ENCODE results near the gene SNX32. TPM values are rescaled to one million over a fixed set of nuclear protein-coding genes. Genes with fewer than 3 reads are reported as not detected.

Gene SNX32
- polyA plus RNA-seq, 1 donor (not counting 4 experiments of a cell fraction or from before 2014, with no cell fraction given): 0.12 TPM

DNA sequence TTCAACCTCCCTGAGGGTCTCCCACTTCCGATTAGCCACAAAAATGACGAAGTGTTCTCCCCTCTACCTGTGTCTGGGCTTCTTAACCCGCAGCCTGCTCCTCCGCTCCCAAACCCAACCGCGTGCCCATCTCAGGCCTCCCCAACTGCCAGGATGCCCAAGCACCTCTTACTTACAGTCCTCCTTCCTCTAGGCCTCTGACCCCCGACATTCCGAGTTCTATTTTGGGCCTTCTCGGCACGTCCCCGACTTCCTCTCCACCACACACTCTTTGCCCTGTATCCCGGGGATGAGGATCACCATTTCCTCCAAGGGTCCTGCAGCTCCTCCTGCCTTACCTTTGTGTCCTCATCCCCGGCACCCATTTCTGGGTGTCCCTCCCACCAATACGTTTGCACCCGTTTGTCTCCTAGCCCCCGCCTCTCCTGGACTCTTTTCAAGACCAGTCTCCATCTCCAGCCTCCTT, 26.1 kb downstream of the SNX32 start:
- H2AFZ ChIP-seq (ENCODE audit: control insufficient read depth, low read length): peak overlapping the region; percentile 77
- H3K9me3 ChIP-seq (ENCODE audit: control insufficient read depth, low read depth, low read length): no peaks in the 10 kb centered on the region
- H3K4me2 ChIP-seq (ENCODE audit: control insufficient read depth, extremely low read depth, insufficient read depth, low read depth, low read length): peak overlapping the region; percentile 92
- DNase-seq (ENCODE audit: low read depth, low spot score): no peak
- H3K36me3 ChIP-seq (ENCODE audit: control insufficient read depth in 2 of 2, extremely low read depth in 1 of 2, insufficient read depth in 2 of 2, low read length in 2 of 2): peaks cover 38 to 50% of the 10 kb centered on the region in 2 experiments
- H3K27ac ChIP-seq (ENCODE audit: control insufficient read depth, insufficient read depth, low read length): peak overlapping the region; percentile 90
- TF ChIP-seq, protein P1, sequence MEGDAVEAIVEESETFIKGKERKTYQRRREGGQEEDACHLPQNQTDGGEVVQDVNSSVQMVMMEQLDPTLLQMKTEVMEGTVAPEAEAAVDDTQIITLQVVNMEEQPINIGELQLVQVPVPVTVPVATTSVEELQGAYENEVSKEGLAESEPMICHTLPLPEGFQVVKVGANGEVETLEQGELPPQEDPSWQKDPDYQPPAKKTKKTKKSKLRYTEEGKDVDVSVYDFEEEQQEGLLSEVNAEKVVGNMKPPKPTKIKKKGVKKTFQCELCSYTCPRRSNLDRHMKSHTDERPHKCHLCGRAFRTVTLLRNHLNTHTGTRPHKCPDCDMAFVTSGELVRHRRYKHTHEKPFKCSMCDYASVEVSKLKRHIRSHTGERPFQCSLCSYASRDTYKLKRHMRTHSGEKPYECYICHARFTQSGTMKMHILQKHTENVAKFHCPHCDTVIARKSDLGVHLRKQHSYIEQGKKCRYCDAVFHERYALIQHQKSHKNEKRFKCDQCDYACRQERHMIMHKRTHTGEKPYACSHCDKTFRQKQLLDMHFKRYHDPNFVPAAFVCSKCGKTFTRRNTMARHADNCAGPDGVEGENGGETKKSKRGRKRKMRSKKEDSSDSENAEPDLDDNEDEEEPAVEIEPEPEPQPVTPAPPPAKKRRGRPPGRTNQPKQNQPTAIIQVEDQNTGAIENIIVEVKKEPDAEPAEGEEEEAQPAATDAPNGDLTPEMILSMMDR (optimal IDR thresholded peaks at IDR 0.05 in 1 of 3, IDR thresholded peaks at IDR 0.05 in 1 of 3, conservative IDR thresholded peaks at IDR 0.05 in 1 of 3; ENCODE audit: extremely low read depth in 1 of 3, insufficient read depth in 2 of 3, low read length in 3 of 3): no peak
- no peak for TF ChIP-seq EZH2 (IDR thresholded peaks at IDR 0.05; ENCODE audit: low read length)
- peaks cover 32% of the 10 kb centered on the region for H3K4me1 ChIP-seq (ENCODE audit: control insufficient read depth, extremely low read depth, insufficient read depth, low read length)
- H3K79me2 ChIP-seq (ENCODE audit: control insufficient read depth, insufficient read depth, low read length): peaks cover 60% of the 10 kb centered on the region
- H3K4me3 ChIP-seq (ENCODE audit: control insufficient read depth in 2 of 3, extremely low read depth in 1 of 3, insufficient read depth in 2 of 3, low read depth in 1 of 3, low read length in 3 of 3): peak overlapping the region; percentile 83 to 96 (median 91)
- peaks cover 7% of the 10 kb centered on the region for H3K9me1 ChIP-seq (ENCODE audit: control insufficient read depth, extremely low read depth, insufficient read depth, low read length)
- dilution Hi-C loops (cut with MboI; ENCODE audit: extremely low pct_ligation_motif_present, low sequenced_read_pairs): no loop called here
- no peaks in the 10 kb centered on the region for H3K27me3 ChIP-seq (ENCODE audit: control insufficient read depth, extremely low read depth, insufficient read depth, low read length)
- H4K20me1 ChIP-seq (ENCODE audit: control insufficient read depth, extremely low read depth, insufficient read depth, low read length): peaks cover 25% of the 10 kb centered on the region
- no peak for FAIRE-seq
- peak overlapping the region; percentile 83 for H3K9ac ChIP-seq (ENCODE audit: control insufficient read depth, extremely low read depth, insufficient read depth, low read length)

DNA sequence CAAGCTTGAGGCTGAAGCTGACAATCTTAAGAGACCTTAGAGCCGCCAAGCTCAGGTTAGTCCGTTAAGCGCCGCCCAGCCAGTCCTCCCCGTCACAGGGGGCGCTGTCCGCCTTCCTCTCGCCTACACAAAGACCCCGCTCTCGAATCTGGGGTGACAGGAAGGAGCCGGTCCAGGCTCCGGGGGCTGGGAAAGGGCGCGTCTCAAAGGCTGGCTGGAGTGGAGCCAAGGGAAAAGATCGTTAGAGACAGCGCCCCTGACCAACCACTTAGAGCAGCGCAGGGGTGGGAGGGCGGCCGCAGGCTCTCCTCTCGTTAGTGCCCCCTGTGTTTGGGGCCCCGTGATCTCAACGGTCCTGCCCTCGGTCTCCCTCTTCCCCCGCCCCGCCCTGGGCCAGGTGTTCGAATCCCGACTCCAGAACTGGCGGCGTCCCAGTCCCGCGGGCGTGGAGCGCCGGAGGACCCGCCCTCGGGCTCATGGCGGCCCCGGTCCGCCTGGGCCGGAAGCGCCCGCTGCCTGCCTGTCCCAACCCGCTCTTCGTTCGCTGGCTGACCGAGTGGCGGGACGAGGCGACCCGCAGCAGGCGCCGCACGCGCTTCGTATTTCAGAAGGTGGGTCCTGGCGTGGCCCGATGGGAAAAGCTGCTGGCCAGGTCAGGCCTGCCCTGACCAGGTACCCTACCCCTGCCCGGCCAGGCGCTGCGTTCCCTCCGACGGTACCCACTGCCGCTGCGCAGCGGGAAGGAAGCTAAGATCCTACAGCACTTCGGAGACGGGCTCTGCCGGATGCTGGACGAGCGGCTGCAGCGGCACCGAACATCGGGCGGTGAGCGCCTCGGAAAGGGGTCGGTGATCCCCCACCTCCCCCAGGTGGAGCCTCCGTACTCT, 26.8 kb downstream of the SNX32 start, which contains the start of gene MUS81:
TSS of gene MUS81 (plus strand) at position 156 of the 887 bp plus-strand sequence. CDS start at position 477, 321 bp downstream.
- no peaks in the 10 kb centered on the region for H3K9me3 ChIP-seq (ENCODE audit: control insufficient read depth, low read depth, low read length)
- dilution Hi-C loops (cut with MboI; ENCODE audit: extremely low pct_ligation_motif_present, low sequenced_read_pairs): no loop called here
- H3K36me3 ChIP-seq (ENCODE audit: control insufficient read depth in 2 of 2, extremely low read depth in 1 of 2, insufficient read depth in 2 of 2, low read length in 2 of 2): peaks cover 38 to 48% of the 10 kb centered on the region in 2 experiments
- DNase-seq (ENCODE audit: low read depth, low spot score) (peak; percentile 94), FAIRE-seq (no peak)
- peak within 1 kb of the TSS; percentile 79 for H2AFZ ChIP-seq (ENCODE audit: control insufficient read depth, low read length)
- peaks cover 18% of the 10 kb centered on the region for H4K20me1 ChIP-seq (ENCODE audit: control insufficient read depth, extremely low read depth, insufficient read depth, low read length)
- no peaks in the 10 kb centered on the region for H3K27me3 ChIP-seq (ENCODE audit: control insufficient read depth, extremely low read depth, insufficient read depth, low read length)
- peaks cover 29% of the 10 kb centered on the region for H3K4me1 ChIP-seq (ENCODE audit: control insufficient read depth, extremely low read depth, insufficient read depth, low read length)
- TF ChIP-seq, protein P1 (optimal IDR thresholded peaks at IDR 0.05 in 1 of 3, IDR thresholded peaks at IDR 0.05 in 1 of 3, conservative IDR thresholded peaks at IDR 0.05 in 1 of 3; ENCODE audit: extremely low read depth in 1 of 3, insufficient read depth in 2 of 3, low read length in 3 of 3): peak; percentile 84 to 92 (median 91)
- no peak for TF ChIP-seq EZH2 (IDR thresholded peaks at IDR 0.05; ENCODE audit: low read length)
- peak within 1 kb of the TSS; percentile 92 for H3K4me2 ChIP-seq (ENCODE audit: control insufficient read depth, extremely low read depth, insufficient read depth, low read depth, low read length)
- peak within 1 kb of the TSS; percentile 83 to 96 (median 91) for H3K4me3 ChIP-seq (ENCODE audit: control insufficient read depth in 2 of 3, extremely low read depth in 1 of 3, insufficient read depth in 2 of 3, low read depth in 1 of 3, low read length in 3 of 3)
- H3K79me2 ChIP-seq (ENCODE audit: control insufficient read depth, insufficient read depth, low read length): peaks cover 53% of the 10 kb centered on the region
- H3K9me1 ChIP-seq (ENCODE audit: control insufficient read depth, extremely low read depth, insufficient read depth, low read length): peaks cover 7% of the 10 kb centered on the region
- H3K27ac ChIP-seq (ENCODE audit: control insufficient read depth, insufficient read depth, low read length): peak within 1 kb of the TSS; percentile 90
- peak within 1 kb of the TSS; percentile 83 for H3K9ac ChIP-seq (ENCODE audit: control insufficient read depth, extremely low read depth, insufficient read depth, low read length)

Data from keratinocyte (primary cell).